ENCODE data around the gene PMM2.

PMM2 gene

GRCh38 chr16:8893426-8893825, 95.8 kb downstream of the PMM2 start:
- no peak for TF ChIP-seq CTCF (IDR thresholded peaks at IDR 0.05; ENCODE audit: low read depth, low read length)

GRCh38 chr16:8893976-8894690, 96.5 kb downstream of the PMM2 start:
- no peak for TF ChIP-seq CTCF (IDR thresholded peaks at IDR 0.05; ENCODE audit: low read depth, low read length)
- H3K4me3 ChIP-seq (ENCODE audit: low read depth, low read length) = no peak overlapping the region

More at GRCh38 chr16:8893426-8893825, 95.8 kb downstream of the PMM2 start:
- H3K4me3 ChIP-seq (ENCODE audit: low read depth, low read length) = no peak overlapping the region

GRCh38 chr16:8894736-8895334, 97.2 kb downstream of the PMM2 start:
- no peak for TF ChIP-seq CTCF (IDR thresholded peaks at IDR 0.05; ENCODE audit: low read depth, low read length)
- H3K4me3 ChIP-seq (ENCODE audit: low read depth, low read length) = no peak overlapping the region

- no peak overlapping the region for H3K4me3 ChIP-seq (ENCODE audit: low read depth, low read length)
- TF ChIP-seq CTCF (IDR thresholded peaks at IDR 0.05; ENCODE audit: low read depth, low read length) = no peak
These were observed 101.2 kb downstream of the PMM2 start for GRCh38 chr16:8898660-8899318.

Measured in WI38 (cell line).